Thyroid gland (tissue), 4 donors: Measurements from ENCODE around the gene FAM20C. TPM values are rescaled to one million over a fixed set of nuclear protein-coding genes. Genes with fewer than 3 reads are reported as not detected.

ENCODE experiments used
- DNase-seq, 2 donors: peaks; one replicate each; pipeline ENCODE4 v3.0.0-alpha.2; 2019
- H3K27ac ChIP-seq, 3 donors: fragments of 200-600 bp; sonication (generic); 1 replicate in 2 of 3; 2 replicates in 1 of 3; pipeline ENCODE4 v1.5.1; 2016 to 2019; ENCODE audit warnings: mild to moderate bottlenecking in 1 of 3, moderate library complexity in 1 of 3
- H3K27me3 ChIP-seq: fragments of 200-600 bp; sonication (generic); one replicate; pipeline ENCODE4 v1.5.1; 2019
- H3K36me3 ChIP-seq, 2 donors: fragments of 200-600 bp; sonication (generic); one replicate each; pipeline ENCODE4 v1.5.1; 2016 to 2019
- H3K4me1 ChIP-seq, 2 donors: fragments of 200-600 bp; sonication (generic); one replicate each; pipeline ENCODE4 v1.5.1; 2017 to 2019
- H3K4me3 ChIP-seq, 3 donors: fragments of 200-600 bp; sonication (generic); replicated peaks in 1 of 3; 1 replicate in 2 of 3; 2 replicates in 1 of 3; pipeline ENCODE4 v1.5.1; 2016; ENCODE audit warnings: mild to moderate bottlenecking in 1 of 3
- H3K9me3 ChIP-seq: fragments of 200-600 bp; sonication (generic); one replicate; pipeline ENCODE4 v1.5.1; 2017
- CTCF ChIP-seq, 6 experiments: fragments of 200-600 bp in 3 of 6; fragments of 450-650 bp in 3 of 6; sonication (generic) in 3 of 6; IDR thresholded peaks; one replicate each; pipeline ENCODE4 v1.5.1; 2016 to 2019; ENCODE audit warnings: antibody characterized with exemption in 6 of 6, mild to moderate bottlenecking in 2 of 6, inconsistent platforms in 1 of 6, moderate library complexity in 1 of 6
- POLR2A ChIP-seq, 2 donors: fragments of 450-650 bp; IDR thresholded peaks; one replicate each; pipeline ENCODE4 v1.6.1; 2017; ENCODE audit warnings: antibody characterized with exemption in 2 of 2, mild to moderate bottlenecking in 2 of 2, moderate library complexity in 1 of 2
- WGBS, 2 donors: methylation state at CpG; one replicate each; pipeline ENCODE4 v1.1.5; 2017; 5-methylcytosine and 5-hydroxymethylcytosine counted together
- intact Hi-C: fragments of 100-400 bp; cut with DNase I; formaldehyde crosslinking; loops from one replicate; pipeline ENCODE4 v1.15.1; 2023
- total RNA-seq, 4 donors: library from RNA; depleted of rRNA; stranded (reverse); fragments of >200 nt; gene quantifications; one replicate each; pipeline ENCODE4 v1.2.3, GENCODE V29; 2016

FAM20C gene
- total RNA-seq, 4 donors from 2014 or later, result 14.0 to 41.8 (median 23.3) TPM

DNA sequence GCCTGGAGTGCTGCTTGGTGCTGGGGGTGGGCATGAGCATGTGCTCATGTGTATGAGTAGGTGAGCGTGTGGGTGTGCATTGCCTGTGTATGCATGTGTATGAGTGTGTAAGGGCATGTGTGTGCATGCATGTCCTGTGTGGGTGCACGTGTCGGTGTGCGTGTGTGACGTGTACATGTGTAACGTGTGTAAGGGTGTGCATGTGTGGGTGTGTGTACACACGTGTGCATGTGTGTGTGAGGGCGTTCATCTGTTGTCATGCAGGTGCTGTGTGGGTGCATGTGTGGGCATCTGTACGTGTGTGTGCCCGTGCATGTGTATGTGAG lies 30.3 kb downstream of the FAM20C start:
- H3K27me3 ChIP-seq, result no peaks in the 10 kb centered on the region
- no peaks in the 10 kb centered on the region for H3K9me3 ChIP-seq
- 87 to 99% methylated on average over 10 of the region's 10 CpGs for WGBS, 2 donors
- no peak overlapping the region for H3K4me3 ChIP-seq
- intact Hi-C loops, result no loop called here
- H3K4me1 ChIP-seq, result peaks cover 3 to 11% of the 10 kb centered on the region in 2 donors
- H3K36me3 ChIP-seq, result no peaks in the 10 kb centered on the region
- no peak for TF ChIP-seq POLR2A (IDR thresholded peaks at IDR 0.05)
- TF ChIP-seq CTCF (IDR thresholded peaks at IDR 0.05), result no peak
- H3K27ac ChIP-seq, result no peak overlapping the region
- no peak for DNase-seq

DNA sequence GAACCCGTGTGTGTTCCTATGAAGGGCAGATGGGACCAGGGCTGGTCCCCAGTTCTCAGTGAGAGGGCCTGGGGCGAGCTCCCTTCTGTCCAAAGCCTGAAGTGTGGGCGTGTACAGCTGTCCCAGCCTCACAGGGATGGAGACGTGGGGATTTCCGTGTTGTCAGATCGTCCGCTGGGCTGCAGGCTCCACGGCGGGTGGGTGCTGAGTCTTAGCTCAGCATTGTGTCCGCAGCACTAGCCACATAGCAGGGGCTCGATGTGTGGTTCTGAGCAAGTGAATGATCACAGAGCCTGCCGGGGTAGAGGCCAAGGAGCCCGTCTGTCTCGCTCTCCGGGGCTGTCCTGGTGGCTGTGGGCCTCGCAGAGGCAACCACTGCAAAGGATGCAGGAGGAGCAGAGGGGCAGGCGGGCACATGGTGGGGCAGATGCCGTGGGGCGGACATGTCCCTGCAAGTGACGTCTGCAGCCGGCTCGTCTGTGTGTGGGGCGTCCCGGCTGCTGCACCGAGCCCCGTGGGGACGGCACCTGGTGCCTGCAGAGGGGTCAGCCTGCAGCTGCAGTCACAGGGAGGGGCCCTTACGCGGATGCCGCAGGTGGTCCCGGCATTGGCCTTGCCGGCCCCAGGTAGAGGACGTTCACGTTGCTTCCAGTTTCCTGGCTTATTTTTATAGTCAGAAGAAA lies 30.9 kb downstream of the FAM20C start:
- WGBS, 2 donors, result 89 to 90% methylated on average over 25 to 29 of the region's 34 CpGs
- no peaks in the 10 kb centered on the region for H3K27me3 ChIP-seq
- H3K4me1 ChIP-seq, result peaks cover 3 to 11% of the 10 kb centered on the region in 2 donors
- intact Hi-C loops, result no loop called here
- H3K4me3 ChIP-seq, result no peak overlapping the region
- DNase-seq, result no peak
- TF ChIP-seq POLR2A (IDR thresholded peaks at IDR 0.05) (no peak), CTCF (IDR thresholded peaks at IDR 0.05) (no peak)
- H3K27ac ChIP-seq, result no peak overlapping the region
- H3K36me3 ChIP-seq, result no peaks in the 10 kb centered on the region
- H3K9me3 ChIP-seq, result no peaks in the 10 kb centered on the region

GRCh38 chr7:223861-224260 lies 31.5 kb downstream of the FAM20C start:
- no peaks in the 10 kb centered on the region for H3K36me3 ChIP-seq
- intact Hi-C loops, result no loop called here
- 89 to 95% methylated on average over 17 to 29 of the region's 29 CpGs for WGBS, 2 donors
- DNase-seq, result no peak
- no peak for TF ChIP-seq POLR2A (IDR thresholded peaks at IDR 0.05)
- no peak for TF ChIP-seq CTCF (IDR thresholded peaks at IDR 0.05)
- no peak overlapping the region for H3K27ac ChIP-seq
- H3K4me3 ChIP-seq, result no peak overlapping the region
- peaks cover 5 to 15% of the 10 kb centered on the region in 2 donors for H3K4me1 ChIP-seq
- no peaks in the 10 kb centered on the region for H3K9me3 ChIP-seq
- no peaks in the 10 kb centered on the region for H3K27me3 ChIP-seq

- no peaks in the 10 kb centered on the region for H3K9me3 ChIP-seq
- WGBS, 2 donors, result 93 to 97% methylated on average over 7 to 10 of the region's 23 CpGs
- intact Hi-C loops, result no loop called here
- H3K36me3 ChIP-seq, result no peaks in the 10 kb centered on the region
- H3K27ac ChIP-seq, result no peak overlapping the region
- H3K4me1 ChIP-seq, result peaks cover 4 to 11% of the 10 kb centered on the region in 2 donors
- no peak for DNase-seq
- TF ChIP-seq CTCF (IDR thresholded peaks at IDR 0.05) (no peak), POLR2A (IDR thresholded peaks at IDR 0.05) (no peak)
- H3K4me3 ChIP-seq, result no peak overlapping the region
- no peaks in the 10 kb centered on the region for H3K27me3 ChIP-seq
Observed at GRCh38 chr7:226281-226895, 34.0 kb downstream of the FAM20C start.

- no peaks in the 10 kb centered on the region for H3K27me3 ChIP-seq
- H3K4me1 ChIP-seq, result peaks cover 12 to 26% of the 10 kb centered on the region in 2 donors
- TF ChIP-seq POLR2A (IDR thresholded peaks at IDR 0.05) (no peak), CTCF (IDR thresholded peaks at IDR 0.05) (no peak)
- no peak overlapping the region for H3K27ac ChIP-seq
- no peaks in the 10 kb centered on the region for H3K36me3 ChIP-seq
- no peak overlapping the region for H3K4me3 ChIP-seq
- no peak for DNase-seq
- 84 to 90% methylated on average over 16 of the region's 16 CpGs for WGBS, 2 donors
- H3K9me3 ChIP-seq, result no peaks in the 10 kb centered on the region
- intact Hi-C loops, result no loop called here
Observed at GRCh38 chr7:227926-228325, 35.6 kb downstream of the FAM20C start.
